Measurements from ENCODE around the gene TIGD3. TPM values are rescaled to one million over a fixed set of nuclear protein-coding genes. Genes with fewer than 3 reads are reported as not detected.

Gene TIGD3
- total and polyA plus RNA-seq, 10 of the 15 experiments (the other 5 are each of a cell fraction or from before 2014, with no cell fraction given), result 0.13 to 1.4 (median 0.57) TPM

- SMC1A ChIA-PET (ENCODE audit: uncharacterized antibody, unreplicated experiment), result no interaction called here
These were observed 30.7 kb upstream of the TIGD3 start for GRCh38 chr11:65323813-65324212.

GRCh38 chr11:65325435-65325834 lies 29.1 kb upstream of the TIGD3 start:
- no peaks in the 10 kb centered on the region for H3K79me2 ChIP-seq (ENCODE audit: control insufficient read depth, insufficient read depth, low read length)
- H2AFZ ChIP-seq (ENCODE audit: control insufficient read depth, low read depth, low read length), result no peak overlapping the region
- BruUV-seq (replicated peaks), result no TSS peak
- ChIA-PET RAD21 (ENCODE audit: unreplicated experiment) (interaction anchor here (0.8 to 1.5 kb wide), 2 partner anchors 9 to 51 kb away, joined by 3 to 7 read pairs; no protein-coding TSS in a partner anchor), POLR2A (interaction anchor here (0.7 kb wide), 1 partner anchor 215 kb away, joined by 3 read pairs; no protein-coding TSS in a partner anchor), SMC1A (ENCODE audit: uncharacterized antibody, unreplicated experiment) (interaction anchor here (1.0 to 1.9 kb wide), 2 partner anchors 9 to 50 kb away, joined by 3 to 4 read pairs; no protein-coding TSS in a partner anchor), CTCF (interaction anchor here (2.3 to 15.4 kb wide), 2 partner anchors 7 to 10 kb away, joined by 20 to 261 read pairs; partner anchors contain the start of gene DPF2)
- no peaks in the 10 kb centered on the region for H3K36me3 ChIP-seq (ENCODE audit: control insufficient read depth in 2 of 2, insufficient read depth in 2 of 2, low read length in 1 of 2)
- H3K27me3 ChIP-seq (replicated peaks in 1 of 2; ENCODE audit: control insufficient read depth in 2 of 2, insufficient read depth in 2 of 2, low read length in 1 of 2), result no peaks in the 10 kb centered on the region
- intact Hi-C loops (cut with micrococcal nuclease; ENCODE audit: unreplicated experiment) (no loop called here), in situ Hi-C loops (cut with MboI) (no loop called here)
- 47% methylated on average over 4 of the region's 4 CpGs for WGBS (ENCODE audit: insufficient coverage, insufficient replicate concordance, low lambda C conversion rate, missing lambda C conversion rate)
- H3K9me3 ChIP-seq (replicated peaks; ENCODE audit: control insufficient read depth, insufficient read depth, low read length), result no peaks in the 10 kb centered on the region
- no peak overlapping the region for H3K27ac ChIP-seq (ENCODE audit: control insufficient read depth, insufficient read depth)
- FAIRE-seq, result no peak
- ATAC-seq, result no peak
- peaks cover 4% of the 10 kb centered on the region; the same call in 1 of the 2 replicates for H3K4me1 ChIP-seq (ENCODE audit: control insufficient read depth, insufficient read depth, low read length)
- H3K4me2 ChIP-seq (ENCODE audit: control insufficient read depth, insufficient read depth), result no peak overlapping the region
- no peak for DNase-seq (ENCODE audit: low read depth, low spot score)
- H3K9ac ChIP-seq (ENCODE audit: control insufficient read depth, insufficient read depth, low read length), result no peak overlapping the region
- no peak overlapping the region for H3K4me3 ChIP-seq
- H4K20me1 ChIP-seq (ENCODE audit: control insufficient read depth, insufficient read depth), result no peaks in the 10 kb centered on the region
- TF ChIP-seq IRF3 (IDR thresholded peaks at IDR 0.05) (no peak), CTCF (IDR thresholded peaks at IDR 0.05 in 2 of 3, conservative IDR thresholded peaks at IDR 0.05 in 1 of 3; ENCODE audit: control insufficient read depth in 2 of 3, extremely low read depth in 1 of 3, insufficient read depth in 1 of 3, low read depth in 3 of 3, low read length in 3 of 3) (no peak), CHD4 (IDR thresholded peaks at IDR 0.05) (no peak), ETV6 (conservative IDR thresholded peaks at IDR 0.05 in 1 of 2, IDR thresholded peaks at IDR 0.05 in 1 of 2; ENCODE audit: borderline replicate concordance in 1 of 2, low read depth in 1 of 2) (no peak), USF2 (IDR thresholded peaks at IDR 0.05; ENCODE audit: borderline replicate concordance, low read depth, low read length) (no peak), PBX3 (IDR thresholded peaks at IDR 0.05; ENCODE audit: insufficient replicate concordance, low read depth, low read length) (no peak), NR2C1 (IDR thresholded peaks at IDR 0.05) (no peak), NRF1 (conservative IDR thresholded peaks at IDR 0.05; ENCODE audit: low read depth, low read length) (no peak), NFYB (IDR thresholded peaks at IDR 0.05; ENCODE audit: insufficient read depth, low read depth, low read length) (no peak)

More at GRCh38 chr11:65323813-65324212, 30.7 kb upstream of the TIGD3 start:
- no peak for TF ChIP-seq CHD2 (IDR thresholded peaks at IDR 0.05; ENCODE audit: borderline replicate concordance, low read depth, low read length)
- no peak for TF ChIP-seq SIX5 (IDR thresholded peaks at IDR 0.05; ENCODE audit: low read depth, low read length, severe bottlenecking)
- no peak for TF ChIP-seq MEF2A (IDR thresholded peaks at IDR 0.05; ENCODE audit: insufficient read depth, low read depth, low read length)
- DNase-seq (ENCODE audit: low read depth, low spot score) (no peak), FAIRE-seq (no peak), ATAC-seq (no peak)
- H3K79me2 ChIP-seq (ENCODE audit: control insufficient read depth, insufficient read depth, low read length), result no peaks in the 10 kb centered on the region
- WGBS (ENCODE audit: insufficient coverage, insufficient replicate concordance, low lambda C conversion rate, missing lambda C conversion rate), result 37% methylated on average over 12 of the region's 12 CpGs
- no peak overlapping the region for H3K27ac ChIP-seq (ENCODE audit: control insufficient read depth, insufficient read depth)
- H2AFZ ChIP-seq (ENCODE audit: control insufficient read depth, low read depth, low read length), result no peak overlapping the region
- in situ Hi-C loops (cut with MboI), result no loop called here
- intact Hi-C loops (cut with micrococcal nuclease; ENCODE audit: unreplicated experiment), result no loop called here
- BruUV-seq (replicated peaks), result no TSS peak
- POLR2A ChIA-PET, result interaction anchor here (1.6 kb wide), 1 partner anchor 8 kb away, joined by 4 read pairs; no protein-coding TSS in a partner anchor
- H3K9ac ChIP-seq (ENCODE audit: control insufficient read depth, insufficient read depth, low read length), result no peak overlapping the region
- RAD21 ChIA-PET (ENCODE audit: unreplicated experiment), result interaction anchor here (1.3 kb wide), 1 partner anchor 8 kb away, joined by 3 read pairs; no protein-coding TSS in a partner anchor
- CTCF ChIA-PET, result interaction anchor here (1.0 to 15.4 kb wide), 4 partner anchors 8 to 185 kb away, joined by 3 to 261 read pairs (median 12); partner anchors contain the start of gene DPF2
- H3K9me3 ChIP-seq (replicated peaks; ENCODE audit: control insufficient read depth, insufficient read depth, low read length), result no peaks in the 10 kb centered on the region
- H3K36me3 ChIP-seq (ENCODE audit: control insufficient read depth in 2 of 2, insufficient read depth in 2 of 2, low read length in 1 of 2), result no peaks in the 10 kb centered on the region
- no peaks in the 10 kb centered on the region for H3K27me3 ChIP-seq (replicated peaks in 1 of 2; ENCODE audit: control insufficient read depth in 2 of 2, insufficient read depth in 2 of 2, low read length in 1 of 2)
- H3K4me2 ChIP-seq (ENCODE audit: control insufficient read depth, insufficient read depth), result no peak overlapping the region
- H3K4me1 ChIP-seq (ENCODE audit: control insufficient read depth, insufficient read depth, low read length), result no peaks in the 10 kb centered on the region
- no peak overlapping the region for H3K4me3 ChIP-seq
- H4K20me1 ChIP-seq (ENCODE audit: control insufficient read depth, insufficient read depth), result no peaks in the 10 kb centered on the region
